ENCODE measurements around the gene ADGRD1.

- no peak for TF ChIP-seq ATF3 (CRISPR knock-in tag; conservative IDR thresholded peaks at IDR 0.05)
- TF ChIP-seq CTCF (IDR thresholded peaks at IDR 0.05) = no peak
- TF ChIP-seq TEAD4 (CRISPR knock-in tag; IDR thresholded peaks at IDR 0.05) = no peak
- no peak for TF ChIP-seq ERG (CRISPR knock-in tag; IDR thresholded peaks at IDR 0.05)
- TF ChIP-seq FOXK1 (CRISPR knock-in tag; IDR thresholded peaks at IDR 0.05) = no peak
- no peak for TF ChIP-seq USF1 (CRISPR knock-in tag; IDR thresholded peaks at IDR 0.05)
- TF ChIP-seq ATF6 (CRISPR knock-in tag; IDR thresholded peaks at IDR 0.05) = no peak
- TF ChIP-seq NR1H2 (CRISPR knock-in tag; IDR thresholded peaks at IDR 0.05) = no peak
- TF ChIP-seq TCF7 (CRISPR knock-in tag; IDR thresholded peaks at IDR 0.05; ENCODE audit: low read depth) = no peak
- no peak for TF ChIP-seq MYBL2 (CRISPR knock-in tag; IDR thresholded peaks at IDR 0.05)
- no peak for TF ChIP-seq JUN (CRISPR knock-in tag; IDR thresholded peaks at IDR 0.05)
Measured at GRCh38 chr12:131190965-131191364, 237.3 kb downstream of the ADGRD1 start.

All from WTC11 (cell line).